Stimulated activated CD8-positive, alpha-beta memory T cell treated with anti-CD3 and anti-CD28 coated beads, Interleukin-7, amount 100 ng/mL, for 48 hours (primary cell): Measurements from ENCODE around the gene DHX30.
"Not testable (repeated sequence)": the region's sequence is repeated elsewhere in the genome, so short reads cannot be mapped to it uniquely, and the experiment has no call there.

ENCODE experiments used
- DNase-seq, 2 donors: peaks; one replicate each; pipeline ENCODE4 v3.0.0-alpha.2; 2020; ENCODE audit warnings: low read depth in 1 of 2; ENCODE audit errors: extremely low read depth in 1 of 2

The DHX30 gene

GRCh38 chr3:47799733-47800132 lies 3.2 kb upstream of the DHX30 start:
- no peak for DNase-seq

DNA sequence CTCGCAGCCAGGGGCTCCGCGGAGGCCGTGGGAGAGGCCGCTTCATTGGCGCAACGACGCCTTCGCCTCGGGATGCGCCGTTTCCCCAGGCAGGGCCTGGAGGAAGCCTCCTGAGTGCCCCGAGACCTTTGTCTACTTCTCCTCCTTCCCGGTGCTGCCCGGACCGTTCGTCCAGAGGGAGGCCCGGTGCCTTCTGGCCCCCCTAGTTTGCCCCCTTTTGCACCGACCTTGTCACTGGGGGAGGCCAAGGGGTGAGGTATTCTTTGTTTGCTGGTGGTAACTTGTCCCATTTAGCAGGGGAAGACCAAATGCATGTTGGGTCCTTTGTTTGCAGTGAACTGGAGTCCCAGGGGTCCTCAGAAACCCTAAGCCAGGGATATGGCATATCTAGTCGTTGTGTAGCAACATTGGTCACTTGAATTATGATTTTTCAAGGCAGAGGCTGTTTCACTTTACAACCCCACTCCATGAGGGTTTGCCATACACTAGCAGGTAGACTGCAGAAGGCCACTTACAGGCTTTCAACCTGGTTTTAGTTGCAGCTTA lies 615 bp downstream of the DHX30 start:
- no peak for DNase-seq

DNA sequence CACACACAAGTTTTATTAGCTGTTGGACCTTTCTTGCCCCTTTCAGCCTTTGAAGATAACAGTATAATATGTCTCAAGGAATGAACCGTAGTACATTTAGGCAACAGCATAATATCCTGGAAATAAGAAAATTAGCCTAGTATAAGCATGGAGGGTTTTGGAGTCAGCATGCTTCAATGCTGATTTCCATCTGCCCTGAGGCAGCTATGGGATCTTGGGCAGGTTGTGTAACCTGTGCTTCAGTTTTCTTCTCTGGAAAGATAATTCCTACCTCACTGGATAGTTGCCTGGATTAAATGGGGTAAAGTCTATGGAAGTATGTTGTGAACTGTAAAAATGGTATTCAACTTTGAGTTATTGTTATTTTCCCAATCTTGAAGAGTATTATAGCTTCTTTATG lies 1.6 kb downstream of the DHX30 start:
- DNase-seq, result no peak

DNA sequence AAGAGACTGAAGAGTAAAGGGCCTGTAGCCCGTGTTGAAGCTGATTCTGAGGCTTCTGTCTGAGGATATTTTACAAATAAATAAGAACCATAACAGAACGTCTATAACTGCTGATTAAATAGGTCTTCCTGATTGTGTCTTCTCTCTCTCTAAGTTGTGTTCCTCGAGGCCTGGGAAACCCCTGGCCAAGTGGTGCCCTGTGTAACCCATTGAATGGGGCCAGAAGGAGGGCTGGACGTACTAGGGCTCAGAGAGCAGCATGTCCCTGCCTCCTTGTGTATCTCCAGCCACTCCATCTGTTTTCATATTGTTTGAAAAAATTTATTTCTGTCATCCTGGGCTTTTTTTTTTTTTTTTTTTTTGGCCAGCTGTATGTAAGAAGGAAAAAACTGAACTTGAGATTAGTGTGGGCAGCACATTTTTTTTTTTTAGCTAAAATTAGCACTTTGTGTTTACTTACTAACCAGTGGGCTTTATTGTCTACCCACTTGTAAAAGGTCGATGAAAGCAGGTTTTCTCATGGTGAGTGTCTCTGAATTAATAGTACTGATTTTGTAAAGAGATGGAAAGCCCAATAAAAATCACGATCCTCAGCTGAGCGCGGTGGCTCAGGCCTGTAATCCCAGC lies 10.7 kb downstream of the DHX30 start:
- DNase-seq, result no peak

DNA sequence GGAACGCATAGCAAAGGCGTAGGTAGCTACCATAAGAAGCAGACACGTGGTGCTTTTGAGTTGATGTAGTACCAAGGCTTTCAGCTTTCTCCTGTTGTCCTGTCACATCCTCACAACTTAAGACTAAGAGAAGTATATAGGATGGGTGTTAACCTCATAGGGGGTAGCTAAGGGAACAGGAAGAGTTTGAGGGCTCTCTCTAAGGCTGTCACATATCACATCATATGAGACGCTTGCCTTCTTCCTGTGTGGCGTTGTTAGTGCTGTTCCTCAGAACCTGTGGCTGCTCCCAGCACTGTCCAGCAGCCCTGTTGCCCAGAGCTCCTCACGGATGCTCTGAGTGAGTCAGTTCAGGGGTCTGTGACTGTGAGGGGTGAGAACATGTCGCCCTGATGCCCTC lies 14.7 kb downstream of the DHX30 start:
- DNase-seq, result no peak

GRCh38 chr3:47824541-47825473 lies 21.9 kb downstream of the DHX30 start:
- DNase-seq, result peak; percentile 63 to 66

- no peak for DNase-seq
Measured at GRCh38 chr3:47825590-47825989, 22.7 kb downstream of the DHX30 start.

GRCh38 chr3:47829482-47829881 lies 26.5 kb downstream of the DHX30 start:
- not testable (repeated sequence) for DNase-seq

DNA sequence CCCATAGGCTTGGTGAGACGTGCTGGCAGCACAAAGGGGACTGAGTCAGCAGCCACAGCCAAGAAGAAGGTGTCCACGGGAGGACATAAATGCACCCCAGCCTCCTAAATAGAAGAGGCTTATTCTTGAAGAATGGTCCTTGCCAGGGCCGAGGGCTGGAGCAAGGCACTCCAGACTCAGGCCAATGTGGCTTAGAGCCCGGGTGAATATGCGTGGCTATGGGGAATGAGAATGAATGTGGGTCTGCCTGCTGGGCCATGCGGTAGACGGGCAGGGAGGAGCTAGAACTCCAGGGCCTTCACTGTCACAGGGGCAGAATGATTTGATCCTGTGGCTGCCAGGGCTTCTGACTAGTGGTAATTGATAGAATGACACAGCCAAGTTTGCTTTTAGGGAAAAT lies 34.0 kb downstream of the DHX30 start:
- DNase-seq, result no peak

DNA sequence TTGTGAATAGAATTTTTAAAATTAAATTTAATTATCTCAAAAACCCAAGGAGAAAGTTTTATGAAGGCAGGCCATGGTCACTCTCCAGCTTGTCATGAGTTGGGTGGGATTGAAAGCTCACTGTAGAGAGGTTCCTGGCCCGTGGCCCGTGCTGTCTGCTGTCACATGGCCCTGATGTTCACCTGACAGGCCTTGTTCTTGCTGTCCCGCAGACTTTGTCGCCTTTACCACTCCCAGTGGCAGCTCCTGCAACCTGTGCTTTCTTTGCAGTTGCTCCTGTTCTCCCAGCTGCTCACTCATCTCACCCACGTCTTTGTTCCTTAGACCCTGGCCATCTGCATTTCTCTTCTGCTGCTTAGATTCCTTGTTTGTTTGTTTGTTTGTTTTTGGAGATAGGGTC lies 35.6 kb downstream of the DHX30 start:
- no peak for DNase-seq

DNA sequence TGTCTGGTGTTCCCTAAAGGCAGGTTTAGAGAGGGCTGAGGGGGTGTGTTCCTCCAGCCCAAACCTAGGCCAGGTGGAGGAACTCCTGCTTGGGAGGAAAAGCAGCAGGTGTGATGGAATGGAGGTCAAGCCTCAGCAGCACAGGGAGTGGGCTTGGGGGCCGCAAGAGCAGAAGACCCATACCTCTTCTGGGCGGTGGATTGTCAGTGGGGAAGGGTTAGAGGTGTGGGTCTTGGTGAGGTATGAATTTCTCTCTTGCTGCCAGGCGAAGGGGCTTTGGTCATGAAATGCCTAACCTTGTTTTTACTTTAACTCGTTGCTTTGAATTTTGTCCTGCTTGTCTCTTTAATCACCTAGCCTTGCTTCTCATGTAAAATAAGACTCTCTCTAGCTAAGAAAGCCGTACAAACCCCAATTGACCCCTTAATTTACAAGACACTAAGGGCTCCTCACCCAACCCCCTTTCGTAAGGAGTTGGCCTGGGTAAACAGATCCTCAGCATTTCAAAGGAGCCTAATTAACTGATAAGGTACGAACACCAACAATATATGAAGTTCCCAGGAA lies 38.9 kb downstream of the DHX30 start:
- no peak for DNase-seq

GRCh38 chr3:47846186-47846879 lies 43.4 kb downstream of the DHX30 start:
- no peak for DNase-seq

DNA sequence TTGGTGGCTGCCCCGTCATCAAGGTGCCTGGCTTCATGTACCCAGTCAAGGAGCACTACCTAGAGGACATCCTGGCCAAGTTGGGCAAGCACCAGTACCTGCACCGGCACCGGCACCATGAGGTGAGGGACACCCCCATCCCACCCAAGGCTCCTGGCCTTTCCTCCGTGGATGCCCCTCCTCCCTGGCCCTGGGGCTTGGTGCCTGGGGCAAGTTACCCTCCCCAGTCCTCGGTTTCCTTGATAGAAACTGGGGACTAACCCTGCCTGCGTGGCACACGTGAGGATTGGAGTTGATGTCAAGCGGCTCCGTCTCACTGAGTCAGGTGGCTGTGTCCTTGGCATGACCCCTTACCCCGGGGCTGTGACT lies 43.9 kb downstream of the DHX30 start:
- DNase-seq, result no peak

GRCh38 chr3:47847260-47847659 lies 44.3 kb downstream of the DHX30 start:
- DNase-seq, result no peak

DNA sequence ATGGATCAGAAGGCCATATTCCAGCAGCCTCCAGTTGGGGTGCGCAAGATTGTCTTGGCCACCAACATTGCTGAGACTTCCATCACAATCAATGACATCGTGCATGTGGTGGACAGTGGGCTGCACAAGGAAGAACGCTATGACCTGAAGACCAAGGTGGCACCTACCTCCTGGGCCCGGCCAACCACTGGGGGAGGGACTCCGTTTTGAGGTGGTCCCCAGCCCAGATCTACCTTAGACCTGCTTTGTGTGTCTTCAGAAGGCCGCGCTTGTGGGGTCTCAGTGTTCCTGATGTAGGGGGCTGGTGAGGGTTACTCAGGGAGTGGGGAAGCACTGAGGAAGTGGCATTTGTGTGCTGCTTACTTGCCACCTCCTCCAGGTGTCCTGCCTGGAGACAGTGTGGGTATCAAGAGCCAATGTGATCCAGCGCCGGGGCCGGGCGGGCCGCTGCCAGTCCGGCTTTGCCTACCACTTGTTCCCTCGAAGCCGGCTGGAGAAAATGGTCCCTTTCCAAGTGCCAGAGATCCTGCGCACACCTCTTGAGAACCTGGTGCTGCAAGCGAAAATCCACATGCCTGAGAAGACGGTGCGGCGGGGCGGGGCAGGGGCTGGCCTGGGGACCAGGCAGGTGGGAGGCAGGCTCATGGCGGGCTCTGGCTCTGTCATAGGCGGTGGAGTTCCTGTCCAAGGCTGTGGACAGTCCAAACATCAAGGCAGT lies 45.0 kb downstream of the DHX30 start:
- DNase-seq, result no peak

DNA sequence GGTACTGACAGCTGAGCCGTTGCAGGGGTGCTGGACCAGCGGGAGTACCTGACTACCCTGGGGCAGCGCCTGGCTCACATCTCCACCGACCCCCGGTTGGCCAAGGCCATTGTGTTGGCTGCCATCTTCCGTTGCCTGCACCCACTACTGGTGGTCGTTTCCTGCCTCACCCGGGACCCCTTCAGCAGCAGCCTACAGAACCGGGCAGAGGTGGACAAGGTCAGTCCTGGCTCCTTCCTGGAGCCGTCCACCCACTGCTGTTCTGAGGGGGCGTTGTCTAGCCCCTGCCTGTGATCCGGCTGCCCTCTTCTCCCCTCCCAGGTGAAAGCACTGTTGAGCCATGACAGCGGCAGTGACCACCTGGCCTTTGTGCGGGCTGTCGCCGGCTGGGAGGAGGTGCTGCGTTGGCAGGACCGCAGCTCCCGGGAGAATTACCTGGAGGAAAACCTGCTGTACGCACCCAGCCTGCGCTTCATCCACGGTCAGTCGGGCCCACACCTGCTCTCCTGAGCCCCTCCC lies 45.7 kb downstream of the DHX30 start:
- DNase-seq, result no peak

DNA sequence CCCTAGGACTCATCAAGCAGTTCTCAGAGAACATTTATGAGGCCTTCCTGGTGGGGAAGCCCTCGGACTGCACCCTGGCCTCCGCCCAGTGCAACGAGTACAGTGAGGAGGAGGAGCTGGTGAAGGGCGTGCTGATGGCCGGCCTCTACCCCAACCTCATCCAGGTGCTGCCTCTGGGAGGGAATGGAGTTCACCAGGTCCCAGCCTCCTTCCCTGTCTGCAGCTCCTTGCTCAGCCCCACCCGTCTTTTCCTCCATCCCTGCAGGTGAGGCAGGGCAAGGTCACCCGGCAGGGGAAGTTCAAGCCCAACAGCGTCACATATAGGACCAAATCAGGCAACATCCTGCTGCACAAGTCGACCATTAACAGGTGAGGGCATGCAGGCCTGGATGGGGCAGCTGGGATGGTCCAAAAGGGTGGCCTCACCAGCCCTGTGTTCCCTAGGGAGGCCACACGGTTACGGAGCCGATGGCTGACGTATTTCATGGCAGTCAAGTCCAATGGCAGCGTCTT lies 46.3 kb downstream of the DHX30 start:
- DNase-seq, result no peak

- DNase-seq, result no peak
Measured at GRCh38 chr3:47849699-47850563, 47.0 kb downstream of the DHX30 start.
